PC-3 (cell line): ENCODE results near the gene UQCC5. TPM values are rescaled to one million over a fixed set of nuclear protein-coding genes. Genes with fewer than 3 reads are reported as not detected.

ENCODE experiments used
- ATAC-seq: fragments of 200-7000 bp; cut with Tn5 transposase; 2 replicates; pipeline ENCODE4 v1.9.1; 2020; ENCODE audit warnings: mild to moderate bottlenecking, moderate library complexity
- BruUV-seq: library from RNA; stranded (reverse); fragments of 400-500 nt; replicated peaks from 2 replicates; lab custom pipeline; 2021; lab: Mats Ljungman, UMichigan
- CTCF ChIA-PET: fragments of 300-600 bp; sonication (Branson Sonifier 250); formaldehyde crosslinking; loops from one replicate; lab custom pipeline; 2022; ENCODE audit warnings: antibody characterized with exemption; lab: Charles Lee
- POLR2A ChIA-PET: fragments of 300-600 bp; sonication (Branson Sonifier 250); formaldehyde crosslinking; loops from one replicate; lab custom pipeline; 2022; ENCODE audit warnings: antibody characterized with exemption; ENCODE audit not compliant: unreplicated experiment; lab: Charles Lee
- DNase-seq: peaks from one replicate; pipeline ENCODE4 v3.0.0-alpha.2; 2015
- H2AFZ ChIP-seq: fragments of 300-600 bp; sonication (generic); 2 replicates; pipeline ENCODE4 v1.6.0; 2016; ENCODE audit warnings: antibody characterized with exemption, low read length
- H3F3A ChIP-seq: fragments of 300-600 bp; sonication (generic); one replicate; pipeline ENCODE4 v1.6.0; 2017; ENCODE audit warnings: antibody characterized with exemption, low read length, control low read depth, mild to moderate bottlenecking; ENCODE audit not compliant: unreplicated experiment
- H3K27ac ChIP-seq: fragments of 300-600 bp; sonication (generic); 2 replicates; pipeline ENCODE4 v1.5.1; 2016; ENCODE audit warnings: mild to moderate bottlenecking, low read length
- H3K27me3 ChIP-seq: fragments of 300-600 bp; sonication (generic); 2 replicates; pipeline ENCODE4 v1.6.1; 2016; ENCODE audit warnings: low read length, mixed read lengths
- H3K36me3 ChIP-seq: fragments of 300-600 bp; sonication (generic); 2 replicates; pipeline ENCODE4 v1.6.1; 2016; ENCODE audit warnings: low read depth, mixed run types, low read length, mixed read lengths
- H3K4me1 ChIP-seq: fragments of 300-600 bp; sonication (generic); 2 replicates; pipeline ENCODE4 v1.5.1; 2016; ENCODE audit warnings: low read length; ENCODE audit not compliant: insufficient read depth
- H3K4me2 ChIP-seq: fragments of 300-600 bp; sonication (generic); 2 replicates; pipeline ENCODE4 v1.6.0; 2016; ENCODE audit warnings: low read length
- H3K4me3 ChIP-seq: fragments of 300-600 bp; sonication (generic); 2 replicates; pipeline ENCODE4 v1.5.1; 2016; ENCODE audit warnings: mild to moderate bottlenecking, low read length, mixed read lengths
- H3K79me2 ChIP-seq: fragments of 300-600 bp; sonication (generic); 2 replicates; pipeline ENCODE4 v1.6.1; 2017; ENCODE audit warnings: low read length, mixed read lengths
- H3K9ac ChIP-seq: fragments of 300-600 bp; sonication (generic); 2 replicates; pipeline ENCODE4 v1.6.0; 2016; ENCODE audit warnings: mild to moderate bottlenecking, low read length
- H3K9me2 ChIP-seq: fragments of 300-600 bp; sonication (generic); replicated peaks from 2 replicates; pipeline ENCODE4 v1.6.1; 2016; ENCODE audit warnings: mixed run types, low read length, mixed read lengths
- H3K9me3 ChIP-seq: fragments of 300-600 bp; sonication (generic); 2 replicates; pipeline ENCODE4 v1.6.1; 2016; ENCODE audit warnings: low read length, mixed read lengths
- H4K20me1 ChIP-seq: fragments of 300-600 bp; sonication (generic); 2 replicates; pipeline ENCODE4 v1.6.1; 2016; ENCODE audit warnings: low read length, mixed read lengths
- EZH2 ChIP-seq: fragments of 300-600 bp; sonication (generic); IDR thresholded peaks from one replicate; pipeline ENCODE4 v1.6.1; 2017; ENCODE audit warnings: antibody characterized with exemption, mild to moderate bottlenecking, low read length; ENCODE audit not compliant: unreplicated experiment
- EZH2phosphoT487 ChIP-seq: fragments of 300-600 bp; sonication (generic); IDR thresholded peaks from 2 replicates; pipeline ENCODE4 v1.6.1; 2018; ENCODE audit warnings: mild to moderate bottlenecking, antibody characterized with exemption, low read length, borderline replicate concordance
- intact Hi-C: fragments of 100-400 bp; cut with micrococcal nuclease; formaldehyde crosslinking; loops from 2 replicates; pipeline ENCODE4 v1.9.0; 2023
- total RNA-seq: library from RNA; depleted of rRNA; stranded (reverse); fragments of >200 nt; gene quantifications from 2 replicates; pipeline ENCODE4 v1.2.3, GENCODE V29; 2014
- TF ChIP-seq, protein P1 (sequence below): fragments of 300-600 bp; sonication (generic); conservative IDR thresholded peaks from 2 replicates; pipeline ENCODE4 v1.5.1; 2017; ENCODE audit warnings: antibody characterized with exemption, low read depth, mild to moderate bottlenecking, low read length

UQCC5 gene
- total RNA-seq, 1 experiment from 2014 or later: 26.1 TPM

DNA sequence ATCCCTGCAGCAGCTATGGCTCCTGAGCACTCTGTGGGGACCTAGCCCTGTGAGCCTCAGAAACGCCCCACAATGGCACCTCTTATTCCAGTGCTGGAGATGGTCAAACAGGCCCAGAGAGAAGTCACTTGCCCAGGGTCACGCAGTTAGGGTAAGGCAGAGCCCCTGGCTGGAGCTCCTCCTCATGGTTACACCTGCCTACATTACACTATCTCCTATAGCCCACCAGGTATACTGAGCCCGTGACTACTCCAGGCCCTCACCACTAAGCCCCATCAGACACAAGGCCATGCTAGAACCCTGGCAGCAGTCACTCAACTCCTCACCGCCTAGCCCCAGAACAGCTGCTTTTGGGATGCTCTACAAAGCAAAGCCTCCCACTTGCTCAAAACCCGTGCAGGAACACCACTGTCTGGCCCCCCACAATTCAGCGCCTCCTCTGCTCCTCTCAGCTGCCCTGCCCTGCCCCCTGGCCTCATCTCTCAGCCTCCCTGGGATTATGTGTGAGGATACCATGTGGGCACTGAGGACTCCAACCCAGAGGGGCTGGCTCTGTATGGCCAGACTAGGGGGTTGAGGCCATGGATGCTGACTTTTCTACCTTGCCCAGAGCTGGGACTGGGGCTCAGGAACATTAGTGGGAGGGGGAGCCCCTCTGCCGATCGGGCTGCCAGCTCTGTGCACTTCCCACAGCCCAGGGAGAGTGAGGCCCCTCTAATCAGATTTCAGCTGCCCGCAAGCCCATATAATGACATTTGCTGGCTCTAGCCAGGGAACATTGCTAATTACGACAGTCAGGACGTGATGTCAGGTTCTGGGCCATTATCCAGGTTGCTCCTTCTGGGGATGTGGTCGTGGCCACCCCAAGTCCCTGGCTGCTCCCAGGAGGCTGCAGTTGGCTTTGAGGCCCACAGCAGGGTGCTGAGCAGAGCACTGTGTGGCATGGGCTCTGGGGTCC, 6.8 kb upstream of the UQCC5 start:
- ATAC-seq: no peak
- H3K79me2 ChIP-seq: peaks cover 43% of the 10 kb centered on the region
- no peak overlapping the region for H2AFZ ChIP-seq
- H3K9ac ChIP-seq: no peak overlapping the region
- H3K4me2 ChIP-seq: no peak overlapping the region
- BruUV-seq: no TSS peak
- no peak for DNase-seq
- H3K4me3 ChIP-seq: no peak overlapping the region
- H3K4me1 ChIP-seq: peaks cover 25% of the 10 kb centered on the region
- H4K20me1 ChIP-seq: peaks cover 8% of the 10 kb centered on the region; the same call in 1 of the 2 replicates
- H3K9me2 ChIP-seq: no peaks in the 10 kb centered on the region
- H3K36me3 ChIP-seq: peaks cover 13% of the 10 kb centered on the region
- no peak overlapping the region for H3K27ac ChIP-seq
- ChIA-PET POLR2A (no interaction called here), CTCF (no interaction called here)
- TF ChIP-seq, protein P1, sequence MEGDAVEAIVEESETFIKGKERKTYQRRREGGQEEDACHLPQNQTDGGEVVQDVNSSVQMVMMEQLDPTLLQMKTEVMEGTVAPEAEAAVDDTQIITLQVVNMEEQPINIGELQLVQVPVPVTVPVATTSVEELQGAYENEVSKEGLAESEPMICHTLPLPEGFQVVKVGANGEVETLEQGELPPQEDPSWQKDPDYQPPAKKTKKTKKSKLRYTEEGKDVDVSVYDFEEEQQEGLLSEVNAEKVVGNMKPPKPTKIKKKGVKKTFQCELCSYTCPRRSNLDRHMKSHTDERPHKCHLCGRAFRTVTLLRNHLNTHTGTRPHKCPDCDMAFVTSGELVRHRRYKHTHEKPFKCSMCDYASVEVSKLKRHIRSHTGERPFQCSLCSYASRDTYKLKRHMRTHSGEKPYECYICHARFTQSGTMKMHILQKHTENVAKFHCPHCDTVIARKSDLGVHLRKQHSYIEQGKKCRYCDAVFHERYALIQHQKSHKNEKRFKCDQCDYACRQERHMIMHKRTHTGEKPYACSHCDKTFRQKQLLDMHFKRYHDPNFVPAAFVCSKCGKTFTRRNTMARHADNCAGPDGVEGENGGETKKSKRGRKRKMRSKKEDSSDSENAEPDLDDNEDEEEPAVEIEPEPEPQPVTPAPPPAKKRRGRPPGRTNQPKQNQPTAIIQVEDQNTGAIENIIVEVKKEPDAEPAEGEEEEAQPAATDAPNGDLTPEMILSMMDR: no peak
- TF ChIP-seq EZH2phosphoT487: no peak
- H3K9me3 ChIP-seq: no peaks in the 10 kb centered on the region
- no peaks in the 10 kb centered on the region for H3F3A ChIP-seq
- intact Hi-C loops: loop anchor here (10.0 kb wide), 1 partner anchor 155 kb away; the partner anchor contains the start of genes GNL3 and PBRM1
- no peaks in the 10 kb centered on the region for H3K27me3 ChIP-seq

DNA sequence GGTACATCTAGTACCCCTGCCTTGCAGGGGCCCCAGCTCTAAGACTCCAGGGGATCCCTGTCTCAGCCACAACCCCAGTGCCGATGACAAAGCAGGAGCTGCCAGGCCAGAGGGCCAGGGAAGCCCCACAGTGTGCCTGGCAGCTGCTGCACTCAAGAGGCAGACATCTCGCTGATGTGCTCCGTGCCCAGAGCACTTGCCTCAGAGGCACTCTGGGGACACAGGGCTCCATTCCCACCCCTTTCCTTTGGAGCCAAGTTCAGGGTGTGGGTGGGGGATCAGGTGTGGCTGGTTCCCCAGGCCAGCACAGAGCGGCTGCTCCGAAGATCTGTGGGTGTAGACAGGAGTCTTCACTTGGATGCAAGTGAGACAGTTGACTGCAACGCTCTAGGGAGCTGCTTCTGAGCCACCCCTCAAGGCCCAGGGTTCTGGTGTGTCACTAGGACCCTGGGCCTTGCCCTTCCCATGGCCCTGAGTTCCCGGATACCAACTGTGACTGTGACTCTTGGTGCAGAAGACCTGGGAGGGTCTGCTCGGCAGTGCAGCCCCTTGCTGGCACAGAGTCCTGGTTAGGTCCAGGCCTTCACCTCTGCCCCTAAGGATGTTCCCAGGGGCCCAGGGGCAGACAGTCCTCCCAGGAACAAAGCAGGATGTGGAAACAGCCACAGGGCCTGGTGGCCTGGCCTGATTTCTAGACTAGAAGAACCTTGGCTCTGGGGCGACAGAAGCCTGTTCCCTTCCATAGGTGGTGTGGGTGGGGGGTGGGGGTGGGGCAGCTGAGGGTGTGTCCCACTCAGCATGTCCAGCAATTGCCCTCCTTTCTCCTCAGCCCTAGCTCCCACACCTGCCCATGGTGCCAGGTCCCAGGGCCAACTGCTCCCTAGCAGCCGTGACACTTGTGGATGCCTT, 5.2 kb upstream of the UQCC5 start:
- Histone ChIP-seq H3K79me2 (peaks cover 43% of the 10 kb centered on the region), H3K9me2 (no peaks in the 10 kb centered on the region), H3K27me3 (no peaks in the 10 kb centered on the region), H3K27ac (no peak overlapping the region), H4K20me1 (peaks cover 8% of the 10 kb centered on the region; the same call in 1 of the 2 replicates), H3F3A (no peaks in the 10 kb centered on the region), H3K4me2 (peak overlapping the region; percentile 87; the same call in 1 of the 2 replicates), H2AFZ (no peak overlapping the region), H3K9me3 (no peaks in the 10 kb centered on the region), H3K4me1 (peaks cover 33% of the 10 kb centered on the region), H3K4me3 (no peak overlapping the region), H3K36me3 (peaks cover 9% of the 10 kb centered on the region), H3K9ac (no peak overlapping the region)
- TF ChIP-seq EZH2 (no peak), EZH2phosphoT487 (no peak)
- TF ChIP-seq, protein P1: no peak
- CTCF ChIA-PET: no interaction called here
- BruUV-seq: no TSS peak
- no peak for ATAC-seq
- intact Hi-C loops: loop anchor here (10.0 kb wide), 1 partner anchor 154 kb away; the partner anchor contains the start of genes GNL3 and PBRM1
- no peak for DNase-seq
- POLR2A ChIA-PET: no interaction called here
